ENCODE results near the gene RELN. TPM values are rescaled to one million over a fixed set of nuclear protein-coding genes. Genes with fewer than 3 reads are reported as not detected.

The RELN gene
- total RNA-seq, 4 donors from 2014 or later = 1.2 to 7.1 (median 3.7) TPM

DNA sequence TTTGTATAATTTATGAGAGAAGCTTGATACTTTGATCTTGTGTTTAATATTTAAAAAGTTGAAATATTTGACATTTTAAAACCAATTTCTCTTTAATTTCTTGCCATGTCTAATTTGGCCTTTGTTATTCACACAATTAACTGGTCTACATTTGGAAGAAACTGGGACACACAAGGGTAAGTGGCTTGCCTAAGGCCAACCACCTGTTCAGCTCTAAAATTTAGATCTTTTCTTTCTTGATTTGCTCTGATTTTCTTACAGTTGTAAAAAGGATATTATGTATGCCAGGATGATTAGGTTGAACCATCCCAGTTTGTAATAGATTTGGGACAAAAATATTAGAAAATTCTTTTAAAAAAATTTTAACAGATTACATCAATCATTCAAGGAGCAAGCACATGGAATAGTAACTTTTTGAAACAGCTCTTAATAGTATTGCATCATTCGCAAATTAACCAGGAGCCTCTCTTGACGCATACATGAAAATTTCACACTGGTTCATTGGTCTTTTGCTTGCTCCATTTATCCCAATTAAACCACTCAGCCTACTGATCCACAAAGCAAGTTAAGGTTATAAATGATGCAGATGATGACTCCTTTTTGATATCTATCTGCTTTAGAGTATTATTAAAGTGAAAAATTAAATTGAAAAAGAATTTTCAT lies 321.0 kb downstream of the RELN start:
- TF ChIP-seq, protein P1, sequence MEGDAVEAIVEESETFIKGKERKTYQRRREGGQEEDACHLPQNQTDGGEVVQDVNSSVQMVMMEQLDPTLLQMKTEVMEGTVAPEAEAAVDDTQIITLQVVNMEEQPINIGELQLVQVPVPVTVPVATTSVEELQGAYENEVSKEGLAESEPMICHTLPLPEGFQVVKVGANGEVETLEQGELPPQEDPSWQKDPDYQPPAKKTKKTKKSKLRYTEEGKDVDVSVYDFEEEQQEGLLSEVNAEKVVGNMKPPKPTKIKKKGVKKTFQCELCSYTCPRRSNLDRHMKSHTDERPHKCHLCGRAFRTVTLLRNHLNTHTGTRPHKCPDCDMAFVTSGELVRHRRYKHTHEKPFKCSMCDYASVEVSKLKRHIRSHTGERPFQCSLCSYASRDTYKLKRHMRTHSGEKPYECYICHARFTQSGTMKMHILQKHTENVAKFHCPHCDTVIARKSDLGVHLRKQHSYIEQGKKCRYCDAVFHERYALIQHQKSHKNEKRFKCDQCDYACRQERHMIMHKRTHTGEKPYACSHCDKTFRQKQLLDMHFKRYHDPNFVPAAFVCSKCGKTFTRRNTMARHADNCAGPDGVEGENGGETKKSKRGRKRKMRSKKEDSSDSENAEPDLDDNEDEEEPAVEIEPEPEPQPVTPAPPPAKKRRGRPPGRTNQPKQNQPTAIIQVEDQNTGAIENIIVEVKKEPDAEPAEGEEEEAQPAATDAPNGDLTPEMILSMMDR (IDR thresholded peaks at IDR 0.05) = no peak
- ATAC-seq (ENCODE audit: low FRiP score) = no peak

DNA sequence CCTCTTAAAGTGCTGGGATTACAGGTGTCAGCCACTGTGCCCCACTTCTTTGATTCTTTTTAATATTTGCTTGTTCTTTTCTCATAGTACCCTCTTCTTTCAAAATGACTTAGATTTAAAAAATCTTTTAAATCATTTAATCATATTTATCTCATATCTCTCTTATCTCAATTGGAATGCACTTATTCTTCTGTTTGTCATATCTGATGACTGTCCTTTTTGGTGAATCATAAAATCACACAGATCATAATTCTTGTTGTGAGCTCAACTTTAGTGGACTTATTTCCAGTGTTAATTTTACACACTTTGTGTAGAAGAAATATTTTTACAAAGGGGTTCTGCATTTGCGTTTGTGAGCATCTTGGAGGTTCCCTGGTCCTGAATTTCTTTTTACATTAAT lies 323.1 kb downstream of the RELN start:
- DNase-seq (ENCODE audit: low spot score) = no peak
- ATAC-seq (ENCODE audit: low FRiP score) = no peak
- TF ChIP-seq, protein P1 (IDR thresholded peaks at IDR 0.05) = no peak

More for the DNA sequence above, 321.0 kb downstream of the RELN start:
- DNase-seq (ENCODE audit: low spot score) = no peak

DNA sequence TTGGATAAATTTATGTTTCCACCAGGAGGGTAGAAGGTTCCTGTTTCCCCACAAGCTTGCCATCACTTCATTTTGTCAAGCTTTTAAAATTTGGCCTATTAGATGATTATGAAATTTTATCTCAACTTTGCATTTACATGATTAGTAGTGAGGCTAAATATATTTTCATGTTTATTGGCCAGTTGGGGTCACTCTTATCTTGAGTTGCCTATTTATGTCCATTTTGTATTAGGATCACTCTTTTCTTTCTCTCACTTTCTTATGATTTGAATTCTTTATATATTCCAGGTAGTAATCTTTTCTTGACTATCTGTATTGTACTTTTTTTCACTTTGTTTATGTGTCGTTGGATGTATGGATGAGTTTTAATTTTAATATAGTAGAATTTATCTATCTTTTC lies 324.9 kb downstream of the RELN start:
- TF ChIP-seq, protein P1 (IDR thresholded peaks at IDR 0.05) = no peak
- no peak for DNase-seq (ENCODE audit: low spot score)
- no peak for ATAC-seq (ENCODE audit: low FRiP score)

DNA sequence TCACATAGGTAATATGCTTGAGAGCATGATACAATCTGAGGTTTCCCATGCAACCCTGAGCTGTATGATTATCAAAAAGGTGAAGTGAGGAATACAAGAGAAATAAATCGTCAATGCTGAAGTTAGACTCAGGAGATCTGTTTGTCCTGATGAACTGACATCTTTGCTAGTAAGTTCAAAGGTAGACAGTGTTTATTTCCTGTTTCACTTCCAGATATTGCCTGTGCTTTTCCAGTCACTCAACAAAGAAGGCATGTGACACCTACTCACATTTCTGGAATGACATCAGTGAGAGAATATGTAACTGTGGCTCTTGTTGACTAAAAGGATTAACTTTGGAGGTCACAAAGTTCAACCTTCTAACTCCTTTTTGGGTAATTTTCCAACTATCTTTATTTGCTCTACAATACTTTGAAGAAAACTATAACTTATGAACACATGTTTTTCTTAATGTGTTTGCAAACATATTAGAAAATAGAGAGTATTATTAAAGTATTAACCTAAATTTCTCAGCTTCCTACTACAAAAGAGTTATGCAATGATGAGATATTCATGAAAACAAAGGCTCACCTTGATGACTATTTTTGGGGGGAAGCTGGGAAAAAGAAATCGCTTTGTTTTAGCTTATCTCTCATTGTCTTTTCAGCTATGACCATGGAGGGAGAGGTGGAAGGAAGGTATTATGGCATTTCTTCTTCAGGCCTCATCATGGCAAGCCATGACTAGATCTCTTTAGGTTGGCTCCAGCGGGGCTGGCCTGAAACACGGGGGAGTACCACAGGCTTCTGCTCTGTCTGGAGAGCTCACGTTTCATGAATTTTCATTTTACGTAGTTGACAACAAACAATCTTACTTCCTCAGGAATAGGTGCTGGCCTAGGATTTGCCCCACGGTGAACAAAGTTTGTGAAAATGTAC lies 328.7 kb downstream of the RELN start:
- DNase-seq (ENCODE audit: low spot score) (no peak), ATAC-seq (ENCODE audit: low FRiP score) (no peak)
- TF ChIP-seq, protein P1 (IDR thresholded peaks at IDR 0.05) = no peak

DNA sequence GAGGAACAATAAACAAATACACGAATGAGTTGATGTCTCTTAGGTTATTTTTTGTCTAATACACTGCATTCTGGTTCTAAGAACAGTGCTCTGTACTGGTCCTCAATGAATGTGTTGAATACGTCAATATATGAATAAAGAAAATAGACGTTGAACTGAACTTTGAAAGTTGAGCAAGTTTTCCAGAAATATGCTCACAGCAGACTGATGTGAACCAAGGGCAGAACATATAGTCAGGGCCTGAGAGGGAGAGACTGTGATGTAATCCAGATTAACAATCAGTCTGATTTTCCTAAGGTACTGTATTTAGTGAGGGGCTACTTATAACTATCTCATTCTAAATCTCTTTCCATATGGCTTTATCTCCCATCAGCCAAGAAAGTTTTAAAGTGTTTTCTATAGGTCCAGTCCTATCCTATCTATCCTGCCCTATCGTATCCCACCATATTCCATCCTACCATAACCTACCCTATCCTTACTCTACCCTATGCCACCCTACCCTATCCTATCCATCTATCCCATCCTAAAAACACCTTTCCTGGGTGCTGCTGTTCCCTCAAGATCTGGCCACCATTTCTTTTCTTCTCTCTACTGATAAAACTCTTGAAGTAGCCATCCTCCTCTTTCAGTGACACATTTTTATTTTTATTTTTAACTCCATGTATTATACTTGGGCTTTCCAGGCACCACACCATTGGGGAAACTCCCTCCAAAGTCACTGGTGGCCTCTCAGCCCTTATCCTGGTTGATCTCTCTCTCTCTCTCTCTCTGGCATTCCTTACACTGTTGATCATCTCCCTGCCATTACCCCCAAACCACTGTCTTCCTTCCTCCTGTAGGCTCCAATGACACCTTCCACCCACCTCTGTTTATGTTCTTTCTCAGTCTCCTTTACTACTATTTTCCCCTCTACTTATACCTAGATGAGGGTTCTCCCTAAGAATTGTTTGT lies 331.1 kb downstream of the RELN start:
- ATAC-seq (ENCODE audit: low FRiP score) = no peak
- DNase-seq (ENCODE audit: low spot score) = no peak
- TF ChIP-seq, protein P1 (IDR thresholded peaks at IDR 0.05) = no peak

DNA sequence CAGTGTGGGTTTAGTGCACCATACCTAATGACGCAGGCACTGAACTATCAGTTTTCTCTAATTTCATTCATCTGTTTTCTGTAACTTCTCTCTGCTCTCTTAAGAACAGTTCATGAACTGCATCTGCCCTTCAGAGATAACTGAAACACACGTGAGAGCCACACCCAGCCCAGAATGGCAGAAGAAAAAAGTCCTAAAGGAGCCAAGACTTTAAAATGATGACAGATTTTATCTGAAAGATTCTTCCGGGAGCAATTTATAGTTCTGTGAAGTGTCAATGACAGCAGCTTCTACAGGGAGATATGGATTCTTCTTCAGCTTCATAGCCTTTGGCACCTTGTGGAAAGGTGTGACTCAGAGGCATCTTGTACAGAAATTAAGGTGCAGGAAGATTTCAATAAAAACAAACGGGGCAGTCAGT lies 332.0 kb downstream of the RELN start:
- TF ChIP-seq, protein P1 (IDR thresholded peaks at IDR 0.05) = no peak
- ATAC-seq (ENCODE audit: low FRiP score) (no peak), DNase-seq (ENCODE audit: low spot score) (no peak)

Data from omental fat pad (tissue), 4 donors.